ENCODE data around the gene TCEAL7. TPM values are rescaled to one million over a fixed set of nuclear protein-coding genes. Genes with fewer than 3 reads are reported as not detected.
"Not testable (repeated sequence)": the region's sequence is repeated elsewhere in the genome, so short reads cannot be mapped to it uniquely, and the experiment has no call there.

Gene TCEAL7, protein sequence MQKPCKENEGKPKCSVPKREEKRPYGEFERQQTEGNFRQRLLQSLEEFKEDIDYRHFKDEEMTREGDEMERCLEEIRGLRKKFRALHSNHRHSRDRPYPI
- total RNA-seq (1 to 10 TPM; 1.5 to 5.8 (median 3.1) TPM), polyA plus RNA-seq (1 to 10 TPM; 2.6 to 3.1 TPM)
- long read RNA-seq, donor 1, partial matches to known transcripts = 2 of 3 reads
- long read RNA-seq, donor 1, other reads (novel, unspliced or antisense) = 0 of 3 reads
- long read RNA-seq, donor 2, transcript TCEAL7-201 (3 exons, 1,177 nt) = major isoform, 5 of 7 reads
- long read RNA-seq, donor 2, partial matches to known transcripts = 1 of 7 reads
- long read RNA-seq, donor 2, other reads (novel, unspliced or antisense) = 0 of 7 reads
- long read RNA-seq, donor 3 = 0 reads

DNA sequence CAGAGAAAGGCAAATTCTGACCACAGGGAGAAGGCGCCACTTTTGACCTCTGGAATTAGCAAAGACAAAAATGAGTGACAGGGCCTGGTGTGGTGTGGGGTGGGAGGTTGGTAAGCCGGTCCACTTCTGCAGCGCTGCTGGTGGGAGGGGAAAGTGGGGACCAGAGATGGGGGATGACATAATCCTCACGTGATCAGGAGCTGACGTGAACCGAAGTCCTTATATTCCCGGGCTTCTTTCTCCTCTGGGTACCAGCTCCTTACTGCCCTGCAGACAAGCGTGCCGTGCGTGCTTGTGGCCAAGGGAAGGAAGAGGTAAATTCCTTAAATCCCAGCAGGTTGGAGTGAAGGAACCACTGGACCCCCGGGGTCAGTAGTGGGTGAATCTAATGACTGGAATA lies at the start of gene TCEAL7:
Gene TCEAL7, plus strand, starts transcription at position 249 of the 400 bp plus-strand sequence. CDS start 1,165 bp downstream, outside the sequence.
- peak within 1 kb of the TSS in 11 of 12 donors; percentile 8 to 63 (median 44) for H3K4me3 ChIP-seq
- H3K9me3 ChIP-seq = no peaks in the 10 kb centered on the region
- peaks cover 0 to 50% (median 0%) of the 10 kb centered on the region in 9 donors for H3K27me3 ChIP-seq
- WGBS, 4 donors = 10 to 35% (median 27%) methylated on average over 10 to 11 of the region's 11 CpGs
- DNase-seq (peak in 3 of 5 donors; percentile 29 to 39 (median 32)), ATAC-seq (peak; percentile 41 to 87 (median 64))
- peaks cover 0 to 4% (median 0%) of the 10 kb centered on the region in 9 donors for H3K36me3 ChIP-seq
- TF ChIP-seq, protein P1, sequence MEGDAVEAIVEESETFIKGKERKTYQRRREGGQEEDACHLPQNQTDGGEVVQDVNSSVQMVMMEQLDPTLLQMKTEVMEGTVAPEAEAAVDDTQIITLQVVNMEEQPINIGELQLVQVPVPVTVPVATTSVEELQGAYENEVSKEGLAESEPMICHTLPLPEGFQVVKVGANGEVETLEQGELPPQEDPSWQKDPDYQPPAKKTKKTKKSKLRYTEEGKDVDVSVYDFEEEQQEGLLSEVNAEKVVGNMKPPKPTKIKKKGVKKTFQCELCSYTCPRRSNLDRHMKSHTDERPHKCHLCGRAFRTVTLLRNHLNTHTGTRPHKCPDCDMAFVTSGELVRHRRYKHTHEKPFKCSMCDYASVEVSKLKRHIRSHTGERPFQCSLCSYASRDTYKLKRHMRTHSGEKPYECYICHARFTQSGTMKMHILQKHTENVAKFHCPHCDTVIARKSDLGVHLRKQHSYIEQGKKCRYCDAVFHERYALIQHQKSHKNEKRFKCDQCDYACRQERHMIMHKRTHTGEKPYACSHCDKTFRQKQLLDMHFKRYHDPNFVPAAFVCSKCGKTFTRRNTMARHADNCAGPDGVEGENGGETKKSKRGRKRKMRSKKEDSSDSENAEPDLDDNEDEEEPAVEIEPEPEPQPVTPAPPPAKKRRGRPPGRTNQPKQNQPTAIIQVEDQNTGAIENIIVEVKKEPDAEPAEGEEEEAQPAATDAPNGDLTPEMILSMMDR (IDR thresholded peaks at IDR 0.05) = no peak
- no peak for TF ChIP-seq POLR2A (IDR thresholded peaks at IDR 0.05)
- peaks cover 0 to 2% (median 0%) of the 10 kb centered on the region in 12 donors for H3K4me1 ChIP-seq
- intact Hi-C loops (cut with DNase I) = no loop called here
- H3K27ac ChIP-seq = peak within 1 kb of the TSS in 3 of 12 donors; percentile 38 to 55 (median 52)

GRCh38 chrX:103293118-103293517 lies 36.9 kb upstream of the TCEAL7 start:
- Histone ChIP-seq H3K36me3 (no peaks in the 10 kb centered on the region), H3K4me3 (no peak overlapping the region), H3K9me3 (peaks cover 0 to 7% (median 0%) of the 10 kb centered on the region in 12 donors), H3K4me1 (no peaks in the 10 kb centered on the region), H3K27ac (no peak overlapping the region), H3K27me3 (peaks cover 0 to 7% (median 0%) of the 10 kb centered on the region in 9 donors)
- ATAC-seq = no peak
- TF ChIP-seq POLR2A (IDR thresholded peaks at IDR 0.05) = no peak
- TF ChIP-seq, protein P1 (IDR thresholded peaks at IDR 0.05) = no peak
- intact Hi-C loops (cut with DNase I) = no loop called here
- 82 to 98% (median 88%) methylated on average over 2 of the region's 2 CpGs for WGBS, 4 donors
- no peak for DNase-seq

GRCh38 chrX:103304705-103305104 lies 25.3 kb upstream of the TCEAL7 start:
- no peak overlapping the region for H3K4me3 ChIP-seq
- H3K27ac ChIP-seq = no peak overlapping the region
- no peaks in the 10 kb centered on the region for H3K4me1 ChIP-seq
- intact Hi-C loops (cut with DNase I) = no loop called here
- no peak for ATAC-seq
- DNase-seq = no peak
- TF ChIP-seq POLR2A (IDR thresholded peaks at IDR 0.05) = no peak
- TF ChIP-seq, protein P1 (IDR thresholded peaks at IDR 0.05) = no peak
- no peaks in the 10 kb centered on the region for H3K9me3 ChIP-seq
- H3K36me3 ChIP-seq = no peaks in the 10 kb centered on the region
- H3K27me3 ChIP-seq = peaks cover 0 to 24% (median 0%) of the 10 kb centered on the region in 9 donors

DNA sequence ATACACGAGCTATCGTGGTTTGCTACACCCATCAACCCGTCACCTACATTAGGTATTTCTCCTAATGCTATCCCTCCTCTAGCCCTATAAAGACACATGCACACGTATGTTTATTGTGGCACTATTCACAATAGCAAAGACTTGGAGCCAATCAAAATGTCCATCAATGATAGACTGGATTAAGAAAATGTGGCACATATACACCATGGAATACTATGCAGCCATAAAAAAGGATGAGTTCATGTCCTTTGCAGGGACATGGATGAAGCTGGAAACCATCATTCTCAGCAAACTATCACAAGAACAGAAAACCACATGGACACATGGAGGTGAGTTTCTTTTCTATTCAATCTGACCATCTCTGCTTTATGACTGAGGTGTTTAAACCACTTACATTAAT lies 24.4 kb upstream of the TCEAL7 start:
- H3K27me3 ChIP-seq = peaks cover 0 to 33% (median 0%) of the 10 kb centered on the region in 9 donors
- DNase-seq; H3K4me3 ChIP-seq; H3K36me3 ChIP-seq; H3K27ac ChIP-seq; ATAC-seq; H3K9me3 ChIP-seq; H3K4me1 ChIP-seq; intact Hi-C loops (cut with DNase I): not testable (repeated sequence)
- WGBS, 4 donors = 80 to 96% (median 88%) methylated on average over 4 of the region's 4 CpGs

Measured in heart left ventricle (tissue), 16 donors.